ENCODE results near the gene RIOK2.

The RIOK2 gene

GRCh38 chr5:97121848-97122247 lies 61.2 kb downstream of the RIOK2 start:
- no peak for DNase-seq

GRCh38 chr5:97120195-97120594 lies 62.9 kb downstream of the RIOK2 start:
- no peak for DNase-seq

- no peak for DNase-seq
These were observed 64.0 kb downstream of the RIOK2 start for GRCh38 chr5:97119007-97119390.

- DNase-seq: no peak
These were observed 64.6 kb downstream of the RIOK2 start for GRCh38 chr5:97118261-97119006.

GRCh38 chr5:97115932-97116331 lies 67.1 kb downstream of the RIOK2 start:
- no peak for DNase-seq

- DNase-seq: no peak
These were observed 70.8 kb downstream of the RIOK2 start for GRCh38 chr5:97112230-97112629.

- no peak for DNase-seq
These were observed 71.4 kb downstream of the RIOK2 start for GRCh38 chr5:97111616-97112015.

- no peak for DNase-seq
These were observed 72.0 kb downstream of the RIOK2 start for GRCh38 chr5:97111004-97111403.
